IMR-90 (cell line): ENCODE data around the gene AHDC1. TPM values are rescaled to one million over a fixed set of nuclear protein-coding genes. Genes with fewer than 3 reads are reported as not detected.

ENCODE experiments used
- ATAC-seq: fragments of 200-7000 bp; cut with Tn5 transposase; 2 replicates; pipeline ENCODE4 v1.9.1; 2020; ENCODE audit warnings: low read depth, mild to moderate bottlenecking, moderate library complexity
- BruUV-seq: library from RNA; stranded (reverse); fragments of 400-500 nt; replicated peaks from 2 replicates; lab custom pipeline; 2021; lab: Mats Ljungman, UMichigan
- CTCF ChIA-PET: fragments of 300-600 bp; formaldehyde crosslinking; extraction: SDS; loops from one replicate; lab custom pipeline; 2021; ENCODE audit warnings: antibody characterized with exemption; lab: Yijun Ruan, JAX
- POLR2A ChIA-PET: fragments of 300-600 bp; sonication (Branson Sonifier 250); formaldehyde crosslinking; loops from one replicate; lab custom pipeline; 2022; ENCODE audit warnings: antibody characterized with exemption; ENCODE audit not compliant: unreplicated experiment; lab: Charles Lee
- DNase-seq: peaks from one replicate; pipeline ENCODE4 v3.0.0; 2013
- H2AFZ ChIP-seq: replicated peaks from 2 replicates; pipeline ENCODE3; 2013; ENCODE audit warnings: low read length, mild to moderate bottlenecking; ENCODE audit not compliant: poor library complexity
- H2AK5ac ChIP-seq: 2 replicates; pipeline ENCODE4 v1.6.1; 2013; ENCODE audit warnings: low read depth, low read length, inconsistent platforms
- H2AK9ac ChIP-seq: replicated peaks from 2 replicates; pipeline ENCODE3; 2013; ENCODE audit warnings: mild to moderate bottlenecking, low read depth, low read length, moderate library complexity; ENCODE audit not compliant: poor library complexity
- H2BK120ac ChIP-seq: 2 replicates; pipeline ENCODE4 v1.6.1; 2013; ENCODE audit warnings: low read depth, low read length, inconsistent platforms
- H2BK15ac ChIP-seq: 3 replicates; pipeline ENCODE4 v1.6.1; 2013; ENCODE audit warnings: low read depth, low read length, inconsistent platforms
- H2BK20ac ChIP-seq: 2 replicates; pipeline ENCODE4 v1.6.1; 2013; ENCODE audit warnings: low read depth, mild to moderate bottlenecking, inconsistent platforms, low read length, moderate library complexity
- H2BK5ac ChIP-seq: 2 replicates; pipeline ENCODE4 v1.6.1; 2013; ENCODE audit warnings: mild to moderate bottlenecking, low read depth, low read length, inconsistent platforms; ENCODE audit not compliant: poor library complexity, severe bottlenecking
- H3K14ac ChIP-seq: replicated peaks from 2 replicates; pipeline ENCODE4 v1.6.1; 2013; ENCODE audit warnings: low read depth, low read length, inconsistent platforms
- H3K18ac ChIP-seq: 2 replicates; pipeline ENCODE4 v1.6.1; 2013; ENCODE audit warnings: low read depth, low read length, control low read depth
- H3K23ac ChIP-seq: 2 replicates; pipeline ENCODE4 v1.6.1; 2013; ENCODE audit warnings: low read depth, low read length, inconsistent platforms
- H3K27ac ChIP-seq: 2 replicates; pipeline ENCODE4 v1.5.1; 2013; ENCODE audit warnings: mild to moderate bottlenecking, control low read depth, low read length; ENCODE audit not compliant: insufficient read depth
- H3K27me3 ChIP-seq: 2 replicates; pipeline ENCODE4 v1.6.1; 2013; ENCODE audit warnings: low read length; ENCODE audit not compliant: control insufficient read depth, insufficient read depth
- H3K36me3 ChIP-seq: 2 replicates; pipeline ENCODE4 v1.6.1; 2013; ENCODE audit warnings: low read length, mixed read lengths; ENCODE audit not compliant: control insufficient read depth, insufficient read depth
- H3K4ac ChIP-seq: 2 replicates; pipeline ENCODE4 v1.6.1; 2013; ENCODE audit warnings: low read depth, low read length, inconsistent platforms
- H3K4me1 ChIP-seq: 2 replicates; pipeline ENCODE4 v1.6.1; 2013; ENCODE audit warnings: low read length, mixed read lengths; ENCODE audit not compliant: control insufficient read depth, insufficient read depth
- H3K4me2 ChIP-seq: 2 replicates; pipeline ENCODE4 v1.6.1; 2013; ENCODE audit warnings: low read depth, mild to moderate bottlenecking, control low read depth, low read length, moderate library complexity
- H3K4me3 ChIP-seq: 2 replicates; pipeline ENCODE4 v1.5.1; 2013; ENCODE audit warnings: low read depth, mild to moderate bottlenecking, control low read depth, low read length, moderate library complexity; ENCODE audit not compliant: insufficient read depth
- H3K56ac ChIP-seq: 2 replicates; pipeline ENCODE4 v1.6.1; 2013; ENCODE audit warnings: low read length, inconsistent platforms; ENCODE audit not compliant: insufficient read depth; ENCODE audit errors: extremely low read depth
- H3K79me1 ChIP-seq, 2 experiments: 2 replicates each; pipeline ENCODE4 v1.6.1; 2013; ENCODE audit warnings: low read length in 2 of 2, inconsistent platforms in 1 of 2, low read depth in 1 of 2
- H3K9ac ChIP-seq: 2 replicates; pipeline ENCODE4 v1.6.1; 2013; ENCODE audit warnings: low read depth, low read length, control low read depth
- H3K9me1 ChIP-seq: 2 replicates; pipeline ENCODE4 v1.6.1; 2013; ENCODE audit warnings: low read length, inconsistent platforms; ENCODE audit not compliant: insufficient read depth
- H3K9me3 ChIP-seq: 2 replicates; pipeline ENCODE4 v1.6.1; 2013; ENCODE audit warnings: low read length; ENCODE audit not compliant: control insufficient read depth, insufficient read depth
- H4K20me1 ChIP-seq: 2 replicates; pipeline ENCODE4 v1.6.1; 2013; ENCODE audit warnings: low read length, inconsistent platforms; ENCODE audit not compliant: insufficient read depth
- H4K5ac ChIP-seq: 2 replicates; pipeline ENCODE4 v1.6.1; 2013; ENCODE audit warnings: mild to moderate bottlenecking, low read depth, low read length, control low read depth
- H4K8ac ChIP-seq, 2 experiments: 2 replicates each; pipeline ENCODE4 v1.6.1; 2013; ENCODE audit warnings: low read depth in 2 of 2, low read length in 2 of 2, control low read depth in 1 of 2, inconsistent platforms in 1 of 2
- H4K91ac ChIP-seq: 2 replicates; pipeline ENCODE4 v1.6.1; 2013; ENCODE audit warnings: low read depth, low read length, inconsistent platforms; ENCODE audit not compliant: insufficient read depth
- BHLHE40 ChIP-seq: fragments of 150-350 bp; IDR thresholded peaks from 2 replicates; pipeline ENCODE4 v1.6.1; 2016; ENCODE audit warnings: mild to moderate bottlenecking, low read depth, low read length
- CEBPB ChIP-seq: IDR thresholded peaks from 2 replicates; pipeline ENCODE4 v1.6.1; 2012; ENCODE audit warnings: low read depth, low read length, improper control_type of control experiment
- CHD1 ChIP-seq: IDR thresholded peaks from 2 replicates; pipeline ENCODE4 v1.6.1; 2012; ENCODE audit warnings: low read depth, low read length, improper control_type of control experiment
- FOS ChIP-seq: fragments of 150-350 bp; IDR thresholded peaks from 2 replicates; pipeline ENCODE4 v1.6.1; 2016; ENCODE audit warnings: low read depth, low read length
- MAFK ChIP-seq: IDR thresholded peaks from 2 replicates; pipeline ENCODE4 v1.6.1; 2012; ENCODE audit warnings: low read depth, low read length, improper control_type of control experiment
- MAZ ChIP-seq: IDR thresholded peaks from 2 replicates; pipeline ENCODE4 v1.6.1; 2012; ENCODE audit warnings: low read depth, mild to moderate bottlenecking, low read length, improper control_type of control experiment, moderate library complexity, borderline replicate concordance
- MXI1 ChIP-seq: IDR thresholded peaks from 2 replicates; pipeline ENCODE4 v1.6.1; 2012; ENCODE audit warnings: low read depth, mild to moderate bottlenecking, low read length, moderate library complexity, borderline replicate concordance
- NFE2L2 ChIP-seq: fragments of 150-350 bp; IDR thresholded peaks from 2 replicates; pipeline ENCODE4 v1.6.1; 2016; ENCODE audit warnings: low read depth, mild to moderate bottlenecking, low read length
- POLR2A ChIP-seq: IDR thresholded peaks from 2 replicates; pipeline ENCODE4 v1.6.1; 2012; ENCODE audit warnings: mild to moderate bottlenecking, low read depth, low read length
- RAD21 ChIP-seq: IDR thresholded peaks from 2 replicates; pipeline ENCODE4 v1.6.1; 2012; ENCODE audit warnings: low read length, improper control_type of control experiment
- RCOR1 ChIP-seq: IDR thresholded peaks from 2 replicates; pipeline ENCODE4 v1.6.1; 2012; ENCODE audit warnings: mild to moderate bottlenecking, low read length, improper control_type of control experiment; ENCODE audit not compliant: insufficient replicate concordance
- RFX5 ChIP-seq: IDR thresholded peaks from 2 replicates; pipeline ENCODE4 v1.8.0; 2012; ENCODE audit warnings: low read depth, mild to moderate bottlenecking, low read length, moderate library complexity
- SMC3 ChIP-seq: fragments of 150-350 bp; IDR thresholded peaks from 2 replicates; pipeline ENCODE4 v1.6.1; 2016; ENCODE audit warnings: low read depth, mild to moderate bottlenecking, antibody characterized with exemption, low read length, moderate library complexity
- WGBS, 2 experiments: methylation state at CpG; one replicate each; pipeline versions ENCODE4 v1.1.5 to v1.1.7; 2013; ENCODE audit warnings: missing lambda C conversion rate in 2 of 2; ENCODE audit not compliant: insufficient read length in 1 of 2; ENCODE audit errors: extremely low coverage in 2 of 2; 5-methylcytosine and 5-hydroxymethylcytosine counted together
- dilution Hi-C: fragments of 300-500 bp; cut with HindIII; formaldehyde crosslinking; loops from one replicate; pipeline ENCODE4 v1.14.3; 2018; ENCODE audit warnings: low sequenced_read_pairs; ENCODE audit not compliant: unreplicated experiment
- in situ Hi-C: fragments of 300-500 bp; cut with MboI; formaldehyde crosslinking; loops from 3 replicates; pipeline ENCODE4 v1.14.3; 2019; ENCODE audit warnings: low sequenced_read_pairs, inconsistent platforms, mixed read lengths
- intact Hi-C: fragments of 100-400 bp; cut with micrococcal nuclease; formaldehyde crosslinking; loops from 2 replicates; pipeline ENCODE4 v1.10.0; 2022
- polyA plus RNA-seq, 3 experiments: library from polyadenylated mRNA; depleted of rRNA; stranded (reverse); fragments of >200 nt; gene quantifications; 2 replicates each; pipeline ENCODE4 v1.2.3, GENCODE V29; 2012; ENCODE audit warnings: low replicate concordance in 1 of 3
- total RNA-seq: library from RNA; depleted of rRNA; stranded (reverse); fragments of >200 nt; gene quantifications from 2 replicates; pipeline ENCODE4 v1.2.3, GENCODE V29; 2012
- TF ChIP-seq, protein P1 (sequence below): fragments of 150-350 bp; IDR thresholded peaks from 2 replicates; pipeline ENCODE4 v1.6.1; 2016; ENCODE audit warnings: low read depth, mild to moderate bottlenecking, low read length, moderate library complexity, borderline replicate concordance
- TF ChIP-seq, protein P2 (sequence below): fragments of 150-350 bp; IDR thresholded peaks from 2 replicates; pipeline ENCODE4 v1.6.1; 2017; ENCODE audit warnings: mild to moderate bottlenecking, antibody characterized with exemption, low read length, low read depth

AHDC1 gene
- total and polyA plus RNA-seq, 2 of the 4 experiments (the other 2 are of a cell fraction): 2.0 to 11.6 TPM

DNA sequence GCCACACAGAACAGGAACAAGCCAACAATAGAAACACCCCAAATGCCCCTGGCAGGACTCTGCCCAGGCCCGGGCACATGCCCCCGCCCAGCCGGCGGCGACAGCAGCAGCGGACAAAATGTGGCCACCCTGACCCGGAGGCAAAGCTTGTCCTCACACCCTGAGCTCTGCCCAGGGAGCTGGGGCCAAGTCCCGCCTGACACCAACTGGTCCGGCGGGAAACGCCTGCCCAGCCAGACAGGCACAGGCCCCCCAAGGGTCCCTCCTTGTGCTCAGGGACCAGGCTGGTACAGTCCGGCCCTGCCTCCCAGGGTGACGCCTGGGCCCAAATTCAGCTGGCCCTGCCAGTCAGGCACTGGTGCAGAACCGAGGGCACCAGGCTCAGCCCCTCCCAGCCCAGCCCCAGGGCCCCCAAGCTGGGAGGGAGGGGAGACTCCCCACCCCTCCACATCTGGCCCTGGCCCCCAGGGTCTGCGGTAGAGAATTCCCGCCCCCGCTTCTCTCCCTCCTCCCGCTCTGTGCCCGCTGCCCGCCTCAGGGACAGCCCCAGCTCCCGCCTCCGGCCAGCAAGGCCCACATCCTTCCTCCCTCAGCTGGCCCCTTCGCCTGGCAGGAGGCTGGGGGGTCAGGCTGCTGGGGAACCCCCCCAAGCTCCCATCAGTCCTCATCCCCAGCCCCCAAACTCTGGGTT lies 2.0 kb downstream of the AHDC1 start:
- in situ Hi-C loops: no loop called here
- no TSS peak for BruUV-seq
- 17% methylated on average over 12 of the region's 23 CpGs; no CpG with 5 or more reads in 1 of the 2 experiments for WGBS, 2 experiments

More for the DNA sequence above, 2.0 kb downstream of the AHDC1 start:
- Histone ChIP-seq H2BK15ac (no peak overlapping the region), H2AK9ac (peak overlapping the region; percentile 96), H3K9me1 (peaks cover 17% of the 10 kb centered on the region), H2BK20ac (no peak overlapping the region), H2AFZ (peak overlapping the region; percentile 64), H3K9ac (peak overlapping the region; percentile 79), H4K8ac (peak overlapping the region; percentile 31 to 48; a peak in 2 of 4 replicates), H4K91ac (peak overlapping the region; percentile 45), H3K27me3 (no peaks in the 10 kb centered on the region), H4K5ac (no peak overlapping the region), H3K4me1 (peaks cover 36% of the 10 kb centered on the region), H3K56ac (no peak overlapping the region), H3K4me3 (peak overlapping the region; percentile 97), H3K27ac (peak overlapping the region; percentile 72), H2BK5ac (peak overlapping the region; percentile 27), H3K9me3 (no peaks in the 10 kb centered on the region), H3K4ac (peak overlapping the region; percentile 60), H2BK120ac (peak overlapping the region; percentile 12; the same call in 1 of the 2 replicates), H4K20me1 (peaks cover 57% of the 10 kb centered on the region), H3K4me2 (peak overlapping the region; percentile 87), H2AK5ac (peak overlapping the region; percentile 13), H3K79me1 (peaks cover 16 to 55% of the 10 kb centered on the region in 2 experiments), H3K18ac (no peak overlapping the region; the same call in 1 of the 2 replicates), H3K23ac (peak overlapping the region; percentile 59; the same call in 1 of the 2 replicates), H3K36me3 (no peaks in the 10 kb centered on the region), H3K14ac (peak overlapping the region; percentile 37; the same call in 1 of the 2 replicates)
- DNase-seq (no peak), ATAC-seq (0 out of 2 replicates have a peak, but pooled peaks have one; percentile 2)
- intact Hi-C loops: loop anchor here (1.0 to 5.0 kb wide), 3 partner anchors 45 to 302 kb away; no protein-coding TSS in a partner anchor
- ChIA-PET POLR2A (interaction anchor here (0.6 kb wide), 1 partner anchor 45 kb away, joined by 5 read pairs; no protein-coding TSS in a partner anchor), CTCF (interaction anchor here (0.7 to 1.6 kb wide), 7 partner anchors 33 to 301 kb away, joined by 3 to 10 read pairs (median 3); no protein-coding TSS in a partner anchor)
- TF ChIP-seq POLR2A: no peak
- TF ChIP-seq RAD21: no peak; the same call in 1 of the 2 replicates
- no peak for TF ChIP-seq RFX5
- no peak for TF ChIP-seq MAZ
- no peak for TF ChIP-seq MXI1
- no peak for TF ChIP-seq NFE2L2
- TF ChIP-seq RCOR1: no peak
- TF ChIP-seq SMC3: no peak
- no peak for TF ChIP-seq FOS
- TF ChIP-seq, protein P1, sequence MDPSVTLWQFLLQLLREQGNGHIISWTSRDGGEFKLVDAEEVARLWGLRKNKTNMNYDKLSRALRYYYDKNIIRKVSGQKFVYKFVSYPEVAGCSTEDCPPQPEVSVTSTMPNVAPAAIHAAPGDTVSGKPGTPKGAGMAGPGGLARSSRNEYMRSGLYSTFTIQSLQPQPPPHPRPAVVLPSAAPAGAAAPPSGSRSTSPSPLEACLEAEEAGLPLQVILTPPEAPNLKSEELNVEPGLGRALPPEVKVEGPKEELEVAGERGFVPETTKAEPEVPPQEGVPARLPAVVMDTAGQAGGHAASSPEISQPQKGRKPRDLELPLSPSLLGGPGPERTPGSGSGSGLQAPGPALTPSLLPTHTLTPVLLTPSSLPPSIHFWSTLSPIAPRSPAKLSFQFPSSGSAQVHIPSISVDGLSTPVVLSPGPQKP: no peak
- TF ChIP-seq, protein P2, sequence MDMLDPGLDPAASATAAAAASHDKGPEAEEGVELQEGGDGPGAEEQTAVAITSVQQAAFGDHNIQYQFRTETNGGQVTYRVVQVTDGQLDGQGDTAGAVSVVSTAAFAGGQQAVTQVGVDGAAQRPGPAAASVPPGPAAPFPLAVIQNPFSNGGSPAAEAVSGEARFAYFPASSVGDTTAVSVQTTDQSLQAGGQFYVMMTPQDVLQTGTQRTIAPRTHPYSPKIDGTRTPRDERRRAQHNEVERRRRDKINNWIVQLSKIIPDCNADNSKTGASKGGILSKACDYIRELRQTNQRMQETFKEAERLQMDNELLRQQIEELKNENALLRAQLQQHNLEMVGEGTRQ: no peak
- no peak for TF ChIP-seq MAFK
- TF ChIP-seq CHD1: no peak
- TF ChIP-seq BHLHE40: no peak
- no peak for TF ChIP-seq CEBPB
- dilution Hi-C loops: no loop called here
